HT1080 (cell line): Measurements from ENCODE around the gene SCN1B. TPM values are rescaled to one million over a fixed set of nuclear protein-coding genes. Genes with fewer than 3 reads are reported as not detected.
"Not testable (repeated sequence)": the region's sequence is repeated elsewhere in the genome, so short reads cannot be mapped to it uniquely, and the experiment has no call there.

ENCODE experiments used
- DNase-seq: peaks from one replicate; pipeline ENCODE4 v3.0.0-alpha.2; 2015; ENCODE audit warnings: low read depth
- polyA plus RNA-seq, 2 experiments: library from polyadenylated mRNA; depleted of rRNA; stranded (reverse); fragments of >200 nt; gene quantifications; 2 replicates each; pipeline ENCODE4 v1.2.3, GENCODE V29; 2015
- total RNA-seq: library from RNA; depleted of rRNA; stranded (reverse); fragments of >200 nt; shearing (Covaris generic); gene quantifications from 2 replicates; pipeline ENCODE4 v1.2.3, GENCODE V29; 2014; rRNA removed

The SCN1B gene
- 9.3 and 13.5 TPM in 2 replicates for total RNA-seq
- polyA plus RNA-seq (2015; cell fraction: cytosol; rRNA removed), result 9.8 and 11.4 TPM in 2 replicates
- polyA plus RNA-seq (2015; cell fraction: nucleus; rRNA removed), result 6.9 and 9.7 TPM in 2 replicates

GRCh38 chr19:35030257-35031071, at the start of gene SCN1B:
TSS of gene SCN1B (plus strand) at chr19:35030470. CDS start at chr19:35030821, 351 bp downstream.
- peak; percentile 35 for DNase-seq

- no peak for DNase-seq
Measured at GRCh38 chr19:34982275-34982674, 48.0 kb upstream of the SCN1B start.

- no peak for DNase-seq
Measured at GRCh38 chr19:34983786-34984185, 46.5 kb upstream of the SCN1B start.

- DNase-seq, result no peak
Measured at GRCh38 chr19:34984287-34984686, 46.0 kb upstream of the SCN1B start.

- no peak for DNase-seq
Measured at GRCh38 chr19:34985249-34986022, 44.8 kb upstream of the SCN1B start.

- DNase-seq, result no peak
Measured at GRCh38 chr19:34988119-34988518, 42.2 kb upstream of the SCN1B start.

- no peak for DNase-seq
Measured at GRCh38 chr19:34989298-34989697, 41.0 kb upstream of the SCN1B start.

GRCh38 chr19:34990578-34991192, 39.6 kb upstream of the SCN1B start:
- no peak for DNase-seq

GRCh38 chr19:34991542-34992333, 38.5 kb upstream of the SCN1B start:
- DNase-seq, result no peak

- not testable (repeated sequence) for DNase-seq
Measured at GRCh38 chr19:34992582-34992981, 37.7 kb upstream of the SCN1B start.

- DNase-seq, result no peak
Measured at GRCh38 chr19:34994286-34994642, 36.0 kb upstream of the SCN1B start.

GRCh38 chr19:34994643-34995541, 35.4 kb upstream of the SCN1B start:
- DNase-seq, result no peak

- DNase-seq, result no peak
Measured at GRCh38 chr19:34995551-34995950, 34.7 kb upstream of the SCN1B start.

- DNase-seq, result no peak
Measured at GRCh38 chr19:34997071-34997617, 33.1 kb upstream of the SCN1B start.

- DNase-seq, result not testable (repeated sequence)
Measured at GRCh38 chr19:34998224-34998623, 32.0 kb upstream of the SCN1B start.

- no peak for DNase-seq
Measured at GRCh38 chr19:34998777-34999497, 31.3 kb upstream of the SCN1B start.

GRCh38 chr19:34999498-35000337, 30.6 kb upstream of the SCN1B start, which contains the start of gene GRAMD1A:
TSS of gene GRAMD1A (plus strand) at chr19:35000323. CDS start at chr19:35000479, 156 bp downstream.
- DNase-seq, result peak; percentile 60

GRCh38 chr19:35000338-35000646, 30.0 kb upstream of the SCN1B start:
- DNase-seq, result no peak
